Medulla oblongata (tissue), 1 donor: ENCODE measurements around the gene SIDT2.

ENCODE experiments used
- DNase-seq: peaks from one replicate; pipeline ENCODE4 v3.0.0-alpha.2; 2015; ENCODE audit errors: extremely low spot score

The SIDT2 gene

GRCh38 chr11:117189191-117189940 is 10.8 kb downstream of the SIDT2 start:
- DNase-seq: peak; percentile 58

- DNase-seq: no peak
These were observed 11.5 kb downstream of the SIDT2 start for GRCh38 chr11:117189941-117190544.

- no peak for DNase-seq
These were observed 13.3 kb downstream of the SIDT2 start for GRCh38 chr11:117191680-117192400.

GRCh38 chr11:117192401-117192875 is 13.9 kb downstream of the SIDT2 start:
- DNase-seq: no peak

GRCh38 chr11:117193130-117194020 is 14.8 kb downstream of the SIDT2 start:
- DNase-seq: no peak

- DNase-seq: no peak
These were observed 15.7 kb downstream of the SIDT2 start for GRCh38 chr11:117194267-117194666.

GRCh38 chr11:117195258-117195657 is 16.7 kb downstream of the SIDT2 start:
- no peak for DNase-seq

- DNase-seq: no peak
These were observed 17.2 kb downstream of the SIDT2 start for GRCh38 chr11:117195761-117196160.

- no peak for DNase-seq
These were observed 18.5 kb downstream of the SIDT2 start for GRCh38 chr11:117197006-117197405.

- DNase-seq: no peak
These were observed 19.2 kb downstream of the SIDT2 start for GRCh38 chr11:117197516-117198456.

- no peak for DNase-seq
These were observed 20.1 kb downstream of the SIDT2 start for GRCh38 chr11:117198613-117199012.

GRCh38 chr11:117199053-117199915 is 20.7 kb downstream of the SIDT2 start, which contains the start of gene TAGLN:
TSS of gene TAGLN (plus strand) at chr11:117199370. CDS start at chr11:117203014, 3,644 bp downstream.
- no peak for DNase-seq

- DNase-seq: no peak
These were observed 21.6 kb downstream of the SIDT2 start for GRCh38 chr11:117199916-117200812.

- DNase-seq: no peak
These were observed 22.5 kb downstream of the SIDT2 start for GRCh38 chr11:117200813-117201657.

- no peak for DNase-seq
These were observed 23.2 kb downstream of the SIDT2 start for GRCh38 chr11:117201658-117202305.

GRCh38 chr11:117202386-117203068 is 24.0 kb downstream of the SIDT2 start:
- DNase-seq: no peak
